Liver (tissue), 3 donors: ENCODE results near the gene SLC10A3.

ENCODE experiments used
- CTCF ChIP-seq: fragments of 150-350 bp; IDR thresholded peaks from 2 replicates; pipeline ENCODE4 v1.5.1; 2017; ENCODE audit warnings: improper control_type of control experiment, low read depth, low read length; ENCODE audit not compliant: missing input control
- EGR1 ChIP-seq, 2 donors: IDR thresholded peaks; 2 replicates each; pipeline ENCODE4 v1.6.1; 2016 to 2018; ENCODE audit warnings: antibody characterized with exemption in 2 of 2, low read depth in 2 of 2
- GABPA ChIP-seq, 2 donors: IDR thresholded peaks in 1 of 2; conservative IDR thresholded peaks in 1 of 2; 2 replicates each; pipeline ENCODE4 v1.6.1; 2016; ENCODE audit warnings: antibody characterized with exemption in 2 of 2, mild to moderate bottlenecking in 1 of 2, moderate library complexity in 1 of 2
- HNF4G ChIP-seq: IDR thresholded peaks from 2 replicates; pipeline ENCODE4 v1.6.1; 2016; ENCODE audit warnings: antibody characterized with exemption
- MAX ChIP-seq: IDR thresholded peaks from 2 replicates; pipeline ENCODE4 v1.6.1; 2016; ENCODE audit warnings: antibody characterized with exemption
- RAD21 ChIP-seq, 2 donors: IDR thresholded peaks; 2 replicates each; pipeline ENCODE4 v1.6.1; 2016; ENCODE audit warnings: antibody characterized with exemption in 2 of 2, mild to moderate bottlenecking in 2 of 2
- REST ChIP-seq: IDR thresholded peaks from 2 replicates; pipeline ENCODE4 v1.6.1; 2016; ENCODE audit warnings: antibody characterized with exemption, mild to moderate bottlenecking
- SP1 ChIP-seq: IDR thresholded peaks from 2 replicates; pipeline ENCODE4 v1.6.1; 2018; ENCODE audit warnings: antibody characterized with exemption, mild to moderate bottlenecking
- TAF1 ChIP-seq: conservative IDR thresholded peaks from 2 replicates; pipeline ENCODE4 v1.6.1; 2016; ENCODE audit warnings: antibody characterized with exemption, mild to moderate bottlenecking
- donor health status: healthy.
- donor health status: healthy.

- TF ChIP-seq CTCF: no peak
- no peak for TF ChIP-seq GABPA (IDR thresholded peaks at IDR 0.05 in 1 of 2, conservative IDR thresholded peaks at IDR 0.05 in 1 of 2)
- TF ChIP-seq HNF4G: no peak
- TF ChIP-seq MAX: no peak
- TF ChIP-seq RAD21 (IDR thresholded peaks at IDR 0.05): no peak
- no peak for TF ChIP-seq REST
- no peak for TF ChIP-seq TAF1
- TF ChIP-seq SP1: no peak
- no peak for TF ChIP-seq EGR1 (IDR thresholded peaks at IDR 0.05; ENCODE audit: low read depth in 2 of 2)
Observed at GRCh38 chrX:154529206-154529612, 38.8 kb upstream of the SLC10A3 start.
